HG02588 (cell line): ENCODE measurements around the gene QSOX1.

Experiments
- ATAC-seq: cut with Tn5 transposase; IDR thresholded peaks from one replicate; pipeline ENCODE4 v1.9.1; 2021; ENCODE audit warnings: mild to moderate bottlenecking, moderate library complexity; ENCODE audit not compliant: unreplicated experiment

QSOX1 gene

GRCh38 chr1:180169640-180170195 is 15.0 kb downstream of the QSOX1 start:
- no peak for ATAC-seq

- ATAC-seq, result no peak
Observed at GRCh38 chr1:180170546-180171151, 16.0 kb downstream of the QSOX1 start.

- no peak for ATAC-seq
Observed at GRCh38 chr1:180171691-180172090, 17.0 kb downstream of the QSOX1 start.

GRCh38 chr1:180173451-180173850 is 18.8 kb downstream of the QSOX1 start:
- ATAC-seq, result no peak

GRCh38 chr1:180173952-180174351 is 19.3 kb downstream of the QSOX1 start:
- ATAC-seq, result no peak

- no peak for ATAC-seq
Observed at GRCh38 chr1:180175291-180175690, 20.6 kb downstream of the QSOX1 start.

- ATAC-seq, result no peak
Observed at GRCh38 chr1:180175806-180176205, 21.1 kb downstream of the QSOX1 start.

- no peak for ATAC-seq
Observed at GRCh38 chr1:180176965-180177364, 22.3 kb downstream of the QSOX1 start.

GRCh38 chr1:180177931-180178330 is 23.3 kb downstream of the QSOX1 start:
- ATAC-seq, result no peak

GRCh38 chr1:180178511-180179161 is 24.0 kb downstream of the QSOX1 start:
- no peak for ATAC-seq

- ATAC-seq, result no peak
Observed at GRCh38 chr1:180179162-180179957, 24.7 kb downstream of the QSOX1 start.

- ATAC-seq, result no peak
Observed at GRCh38 chr1:180181048-180181447, 26.4 kb downstream of the QSOX1 start.

- no peak for ATAC-seq
Observed at GRCh38 chr1:180181996-180182642, 27.4 kb downstream of the QSOX1 start.

GRCh38 chr1:180182643-180183311 is 28.1 kb downstream of the QSOX1 start:
- ATAC-seq, result no peak

- ATAC-seq, result no peak
Observed at GRCh38 chr1:180183426-180183825, 28.8 kb downstream of the QSOX1 start.

GRCh38 chr1:180184041-180184440 is 29.4 kb downstream of the QSOX1 start:
- no peak for ATAC-seq

GRCh38 chr1:180185281-180185680 is 30.6 kb downstream of the QSOX1 start:
- ATAC-seq, result no peak

- no peak for ATAC-seq
Observed at GRCh38 chr1:180185971-180186645, 31.4 kb downstream of the QSOX1 start.

- no peak for ATAC-seq
Observed at GRCh38 chr1:180186831-180187230, 32.2 kb downstream of the QSOX1 start.

GRCh38 chr1:180187626-180188025 is 33.0 kb downstream of the QSOX1 start:
- ATAC-seq, result no peak
